A549 (cell line): ENCODE data around the gene CNNM3.

Experiments used
- CEBPB ChIP-seq, 2 experiments: fragments of >200 bp in 1 of 2; sonication (Bioruptor Twin) in 1 of 2; formaldehyde crosslinking in 1 of 2; IDR thresholded peaks; 2 replicates each; pipeline ENCODE4 v1.6.1; 2012 to 2016
- POLR2A ChIP-seq: IDR thresholded peaks from 2 replicates; pipeline ENCODE4 v1.6.1; 2012; ENCODE audit warnings: mild to moderate bottlenecking, low read length
- RAD21 ChIP-seq, 2 experiments: fragments of >200 bp in 1 of 2; sonication (Bioruptor Twin) in 1 of 2; formaldehyde crosslinking in 1 of 2; IDR thresholded peaks in 1 of 2; conservative IDR thresholded peaks in 1 of 2; 2 replicates in 1 of 2; 3 replicates in 1 of 2; pipeline ENCODE4 v1.6.1; 2012 to 2018; ENCODE audit warnings: inconsistent platforms in 1 of 2
- TF ChIP-seq, protein P1 (sequence below): fragments of >200 bp; sonication (Bioruptor Twin); formaldehyde crosslinking; IDR thresholded peaks from 3 replicates; pipeline ENCODE4 v1.6.1; 2016
- TF ChIP-seq, protein P2 (sequence below): IDR thresholded peaks from 2 replicates; pipeline ENCODE4 v1.6.1; 2012
- TF ChIP-seq, protein P3 (sequence below): fragments of >200 bp; sonication (Bioruptor Twin); formaldehyde crosslinking; IDR thresholded peaks from 3 replicates; pipeline ENCODE4 v1.5.1; 2016
- TF ChIP-seq, protein P4 (sequence below): fragments of 200-600 bp; sonication (generic); IDR thresholded peaks from 2 replicates; pipeline ENCODE4 v1.6.1; 2016; ENCODE audit warnings: antibody characterized with exemption, mild to moderate bottlenecking, moderate library complexity

GRCh38 chr2:96866149-96866548 lies 50.1 kb downstream of the CNNM3 start:
- TF ChIP-seq, protein P1, sequence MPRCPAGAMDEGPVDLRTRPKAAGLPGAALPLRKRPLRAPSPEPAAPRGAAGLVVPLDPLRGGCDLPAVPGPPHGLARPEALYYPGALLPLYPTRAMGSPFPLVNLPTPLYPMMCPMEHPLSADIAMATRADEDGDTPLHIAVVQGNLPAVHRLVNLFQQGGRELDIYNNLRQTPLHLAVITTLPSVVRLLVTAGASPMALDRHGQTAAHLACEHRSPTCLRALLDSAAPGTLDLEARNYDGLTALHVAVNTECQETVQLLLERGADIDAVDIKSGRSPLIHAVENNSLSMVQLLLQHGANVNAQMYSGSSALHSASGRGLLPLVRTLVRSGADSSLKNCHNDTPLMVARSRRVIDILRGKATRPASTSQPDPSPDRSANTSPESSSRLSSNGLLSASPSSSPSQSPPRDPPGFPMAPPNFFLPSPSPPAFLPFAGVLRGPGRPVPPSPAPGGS: no peak
- TF ChIP-seq CEBPB (IDR thresholded peaks at IDR 0.05): no peak
- TF ChIP-seq, protein P2, sequence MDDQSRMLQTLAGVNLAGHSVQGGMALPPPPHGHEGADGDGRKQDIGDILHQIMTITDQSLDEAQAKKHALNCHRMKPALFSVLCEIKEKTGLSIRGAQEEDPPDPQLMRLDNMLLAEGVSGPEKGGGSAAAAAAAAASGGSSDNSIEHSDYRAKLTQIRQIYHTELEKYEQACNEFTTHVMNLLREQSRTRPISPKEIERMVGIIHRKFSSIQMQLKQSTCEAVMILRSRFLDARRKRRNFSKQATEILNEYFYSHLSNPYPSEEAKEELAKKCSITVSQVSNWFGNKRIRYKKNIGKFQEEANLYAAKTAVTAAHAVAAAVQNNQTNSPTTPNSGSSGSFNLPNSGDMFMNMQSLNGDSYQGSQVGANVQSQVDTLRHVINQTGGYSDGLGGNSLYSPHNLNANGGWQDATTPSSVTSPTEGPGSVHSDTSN: no peak
- TF ChIP-seq, protein P3, sequence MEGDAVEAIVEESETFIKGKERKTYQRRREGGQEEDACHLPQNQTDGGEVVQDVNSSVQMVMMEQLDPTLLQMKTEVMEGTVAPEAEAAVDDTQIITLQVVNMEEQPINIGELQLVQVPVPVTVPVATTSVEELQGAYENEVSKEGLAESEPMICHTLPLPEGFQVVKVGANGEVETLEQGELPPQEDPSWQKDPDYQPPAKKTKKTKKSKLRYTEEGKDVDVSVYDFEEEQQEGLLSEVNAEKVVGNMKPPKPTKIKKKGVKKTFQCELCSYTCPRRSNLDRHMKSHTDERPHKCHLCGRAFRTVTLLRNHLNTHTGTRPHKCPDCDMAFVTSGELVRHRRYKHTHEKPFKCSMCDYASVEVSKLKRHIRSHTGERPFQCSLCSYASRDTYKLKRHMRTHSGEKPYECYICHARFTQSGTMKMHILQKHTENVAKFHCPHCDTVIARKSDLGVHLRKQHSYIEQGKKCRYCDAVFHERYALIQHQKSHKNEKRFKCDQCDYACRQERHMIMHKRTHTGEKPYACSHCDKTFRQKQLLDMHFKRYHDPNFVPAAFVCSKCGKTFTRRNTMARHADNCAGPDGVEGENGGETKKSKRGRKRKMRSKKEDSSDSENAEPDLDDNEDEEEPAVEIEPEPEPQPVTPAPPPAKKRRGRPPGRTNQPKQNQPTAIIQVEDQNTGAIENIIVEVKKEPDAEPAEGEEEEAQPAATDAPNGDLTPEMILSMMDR: no peak
- TF ChIP-seq POLR2A: no peak
- no peak for TF ChIP-seq RAD21 (conservative IDR thresholded peaks at IDR 0.05 in 1 of 2, IDR thresholded peaks at IDR 0.05 in 1 of 2)
- TF ChIP-seq, protein P4, sequence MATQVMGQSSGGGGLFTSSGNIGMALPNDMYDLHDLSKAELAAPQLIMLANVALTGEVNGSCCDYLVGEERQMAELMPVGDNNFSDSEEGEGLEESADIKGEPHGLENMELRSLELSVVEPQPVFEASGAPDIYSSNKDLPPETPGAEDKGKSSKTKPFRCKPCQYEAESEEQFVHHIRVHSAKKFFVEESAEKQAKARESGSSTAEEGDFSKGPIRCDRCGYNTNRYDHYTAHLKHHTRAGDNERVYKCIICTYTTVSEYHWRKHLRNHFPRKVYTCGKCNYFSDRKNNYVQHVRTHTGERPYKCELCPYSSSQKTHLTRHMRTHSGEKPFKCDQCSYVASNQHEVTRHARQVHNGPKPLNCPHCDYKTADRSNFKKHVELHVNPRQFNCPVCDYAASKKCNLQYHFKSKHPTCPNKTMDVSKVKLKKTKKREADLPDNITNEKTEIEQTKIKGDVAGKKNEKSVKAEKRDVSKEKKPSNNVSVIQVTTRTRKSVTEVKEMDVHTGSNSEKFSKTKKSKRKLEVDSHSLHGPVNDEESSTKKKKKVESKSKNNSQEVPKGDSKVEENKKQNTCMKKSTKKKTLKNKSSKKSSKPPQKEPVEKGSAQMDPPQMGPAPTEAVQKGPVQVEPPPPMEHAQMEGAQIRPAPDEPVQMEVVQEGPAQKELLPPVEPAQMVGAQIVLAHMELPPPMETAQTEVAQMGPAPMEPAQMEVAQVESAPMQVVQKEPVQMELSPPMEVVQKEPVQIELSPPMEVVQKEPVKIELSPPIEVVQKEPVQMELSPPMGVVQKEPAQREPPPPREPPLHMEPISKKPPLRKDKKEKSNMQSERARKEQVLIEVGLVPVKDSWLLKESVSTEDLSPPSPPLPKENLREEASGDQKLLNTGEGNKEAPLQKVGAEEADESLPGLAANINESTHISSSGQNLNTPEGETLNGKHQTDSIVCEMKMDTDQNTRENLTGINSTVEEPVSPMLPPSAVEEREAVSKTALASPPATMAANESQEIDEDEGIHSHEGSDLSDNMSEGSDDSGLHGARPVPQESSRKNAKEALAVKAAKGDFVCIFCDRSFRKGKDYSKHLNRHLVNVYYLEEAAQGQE: no peak
